Measurements from ENCODE around the gene KRTAP4-5.
"Not testable (repeated sequence)": the region's sequence is repeated elsewhere in the genome, so short reads cannot be mapped to it uniquely, and the experiment has no call there.

Gene KRTAP4-5

GRCh38 chr17:41147531-41148204 lies 2.0 kb downstream of the KRTAP4-5 start:
- H3K9ac ChIP-seq: no peak overlapping the region
- H3K27ac ChIP-seq: no peak overlapping the region
- TF ChIP-seq Cebpa-rat (IDR thresholded peaks at IDR 0.05): no peak
- H3K36me3 ChIP-seq: no peaks in the 10 kb centered on the region
- no peak overlapping the region for H3K4me2 ChIP-seq
- H4K20me1 ChIP-seq: no peaks in the 10 kb centered on the region
- no peak overlapping the region for H3K4me3 ChIP-seq
- no peaks in the 10 kb centered on the region for H3K27me3 ChIP-seq
- H3K4me1 ChIP-seq: no peaks in the 10 kb centered on the region
- peaks cover 18% of the 10 kb centered on the region for H3K9me3 ChIP-seq

GRCh38 chr17:41145261-41145660 lies 4.4 kb downstream of the KRTAP4-5 start:
- no peak overlapping the region for H3K9ac ChIP-seq
- no peaks in the 10 kb centered on the region for H3K4me1 ChIP-seq
- H3K4me3 ChIP-seq: no peak overlapping the region
- H3K27ac ChIP-seq: no peak overlapping the region
- no peaks in the 10 kb centered on the region for H3K27me3 ChIP-seq
- no peak overlapping the region for H3K4me2 ChIP-seq
- H3K36me3 ChIP-seq: no peaks in the 10 kb centered on the region
- no peaks in the 10 kb centered on the region for H4K20me1 ChIP-seq
- TF ChIP-seq Cebpa-rat (IDR thresholded peaks at IDR 0.05): no peak
- peaks cover 41% of the 10 kb centered on the region for H3K9me3 ChIP-seq

- no peak for TF ChIP-seq Cebpa-rat (IDR thresholded peaks at IDR 0.05)
- no peaks in the 10 kb centered on the region for H4K20me1 ChIP-seq
Observed at GRCh38 chr17:41144846-41145245, 4.8 kb downstream of the KRTAP4-5 start.

GRCh38 chr17:41141361-41141760 lies 8.3 kb downstream of the KRTAP4-5 start:
- H3K4me1 ChIP-seq: no peaks in the 10 kb centered on the region
- H4K20me1 ChIP-seq: no peaks in the 10 kb centered on the region
- no peaks in the 10 kb centered on the region for H3K27me3 ChIP-seq
- H3K27ac ChIP-seq: no peak overlapping the region
- peaks cover 55% of the 10 kb centered on the region for H3K9me3 ChIP-seq
- no peak overlapping the region for H3K4me2 ChIP-seq
- TF ChIP-seq Cebpa-rat (IDR thresholded peaks at IDR 0.05): no peak
- H3K36me3 ChIP-seq: no peaks in the 10 kb centered on the region
- no peak overlapping the region for H3K4me3 ChIP-seq
- H3K9ac ChIP-seq: no peak overlapping the region

More at GRCh38 chr17:41144846-41145245, 4.8 kb downstream of the KRTAP4-5 start:
- H3K9ac ChIP-seq: no peak overlapping the region
- peaks cover 45% of the 10 kb centered on the region for H3K9me3 ChIP-seq
- H3K27me3 ChIP-seq: no peaks in the 10 kb centered on the region
- H3K4me2 ChIP-seq: no peak overlapping the region
- no peak overlapping the region for H3K27ac ChIP-seq
- no peaks in the 10 kb centered on the region for H3K4me1 ChIP-seq
- H3K4me3 ChIP-seq: no peak overlapping the region
- H3K36me3 ChIP-seq: no peaks in the 10 kb centered on the region

GRCh38 chr17:41140360-41141131 lies 9.1 kb downstream of the KRTAP4-5 start, which contains the start of gene KRTAP4-6:
TSS of gene KRTAP4-6 (minus strand) at chr17:41140544. CDS start at chr17:41140487, 57 bp downstream.
- no peak within 1 kb of the TSS for H3K27ac ChIP-seq
- TF ChIP-seq Cebpa-rat (IDR thresholded peaks at IDR 0.05): no peak
- H3K9me3 ChIP-seq: peaks cover 55% of the 10 kb centered on the region
- H4K20me1 ChIP-seq: no peaks in the 10 kb centered on the region
- no peak within 1 kb of the TSS for H3K4me2 ChIP-seq
- H3K36me3 ChIP-seq: no peaks in the 10 kb centered on the region
- H3K27me3 ChIP-seq: no peaks in the 10 kb centered on the region
- no peak within 1 kb of the TSS for H3K4me3 ChIP-seq
- H3K4me1 ChIP-seq: no peaks in the 10 kb centered on the region
- no peak within 1 kb of the TSS for H3K9ac ChIP-seq

GRCh38 chr17:41139865-41140264 lies 9.8 kb downstream of the KRTAP4-5 start:
- H3K9ac ChIP-seq, H3K4me2 ChIP-seq, H4K20me1 ChIP-seq, H3K27ac ChIP-seq, H3K36me3 ChIP-seq, H3K27me3 ChIP-seq, H3K4me1 ChIP-seq, H3K4me3 ChIP-seq: not testable (repeated sequence)
- H3K9me3 ChIP-seq: peaks cover 55% of the 10 kb centered on the region

GRCh38 chr17:41133880-41134735 lies 15.5 kb downstream of the KRTAP4-5 start:
- H3K4me2 ChIP-seq: peak overlapping the region; percentile 55
- TF ChIP-seq Cebpa-rat (IDR thresholded peaks at IDR 0.05): no peak
- no peaks in the 10 kb centered on the region for H3K27me3 ChIP-seq
- no peak overlapping the region for H3K9ac ChIP-seq
- H3K27ac ChIP-seq: peak overlapping the region; percentile 58
- peaks cover 15% of the 10 kb centered on the region for H3K4me1 ChIP-seq
- no peaks in the 10 kb centered on the region for H4K20me1 ChIP-seq
- H3K36me3 ChIP-seq: no peaks in the 10 kb centered on the region
- H3K4me3 ChIP-seq: no peak overlapping the region
- H3K9me3 ChIP-seq: peaks cover 3% of the 10 kb centered on the region; the same call in 1 of the 2 replicates

- no peak overlapping the region for H3K27ac ChIP-seq
Observed at GRCh38 chr17:41131979-41132378, 17.6 kb downstream of the KRTAP4-5 start.

GRCh38 chr17:41127371-41127770 lies 22.3 kb downstream of the KRTAP4-5 start:
- no peak overlapping the region for H3K4me2 ChIP-seq
- H3K9me3 ChIP-seq: peaks cover 15% of the 10 kb centered on the region
- TF ChIP-seq Cebpa-rat (IDR thresholded peaks at IDR 0.05): no peak
- no peak overlapping the region for H3K4me3 ChIP-seq
- peaks cover 24% of the 10 kb centered on the region for H3K4me1 ChIP-seq
- no peak overlapping the region for H3K9ac ChIP-seq
- no peaks in the 10 kb centered on the region for H3K36me3 ChIP-seq
- H3K27me3 ChIP-seq: no peaks in the 10 kb centered on the region
- no peaks in the 10 kb centered on the region for H4K20me1 ChIP-seq
- H3K27ac ChIP-seq: no peak overlapping the region

More at GRCh38 chr17:41131979-41132378, 17.6 kb downstream of the KRTAP4-5 start:
- Histone ChIP-seq H3K27me3 (no peaks in the 10 kb centered on the region), H3K9ac (no peak overlapping the region), H3K4me1 (peaks cover 15% of the 10 kb centered on the region), H3K4me3 (no peak overlapping the region), H3K9me3 (0 out of 2 replicates have a peak, but pooled peaks cover 2% of the 10 kb centered on the region), H4K20me1 (no peaks in the 10 kb centered on the region), H3K4me2 (no peak overlapping the region), H3K36me3 (no peaks in the 10 kb centered on the region)
- TF ChIP-seq Cebpa-rat (IDR thresholded peaks at IDR 0.05): no peak

Data from BLaER1 (cell line).